Stimulated activated CD8-positive, alpha-beta memory T cell treated with anti-CD3 and anti-CD28 coated beads, Interleukin-4, amount 100 ng/mL, for 24 hours (primary cell): ENCODE results near the gene KIF2C.
"Not testable (repeated sequence)": the region's sequence is repeated elsewhere in the genome, so short reads cannot be mapped to it uniquely, and the experiment has no call there.

Source experiments
- DNase-seq: peaks from one replicate; pipeline ENCODE4 v3.0.0-alpha.2; 2020; ENCODE audit warnings: low read depth

The KIF2C gene

GRCh38 chr1:44812822-44813543 is 73.3 kb downstream of the KIF2C start:
- DNase-seq = no peak

- not testable (repeated sequence) for DNase-seq
Measured at GRCh38 chr1:44815926-44816325, 76.3 kb downstream of the KIF2C start.

DNA sequence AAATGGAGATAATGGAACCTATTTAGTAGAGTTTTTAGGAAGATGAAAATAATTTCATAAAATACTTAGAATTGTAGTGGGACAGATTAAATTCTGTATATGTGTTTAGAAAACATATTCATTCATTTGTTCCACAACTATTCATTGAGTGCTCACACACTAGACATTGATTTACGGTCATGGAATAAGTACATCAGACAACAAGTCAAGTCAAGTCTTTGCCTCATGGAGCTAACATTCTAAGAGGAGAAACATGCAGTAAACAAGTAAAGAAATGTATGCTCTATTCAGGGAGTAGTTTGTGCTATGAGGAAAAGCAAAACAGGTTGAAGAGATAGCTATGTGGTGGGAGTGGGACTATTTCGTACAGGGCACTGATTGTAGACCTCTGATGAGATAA is 77.7 kb downstream of the KIF2C start:
- DNase-seq = no peak
